ENCODE data around the gene PTPN14. TPM values are rescaled to one million over a fixed set of nuclear protein-coding genes. Genes with fewer than 3 reads are reported as not detected.

The PTPN14 gene
- total RNA-seq, 1 donor from 2014 or later, result 136 TPM

GRCh38 chr1:214403431-214403830 is 148.0 kb downstream of the PTPN14 start:
- Mint-ChIP-seq H3K4me3 (ENCODE audit: unreplicated experiment) (no peak overlapping the region), H3K4me1 (ENCODE audit: low read depth) (peaks cover 48% of the 10 kb centered on the region), H3K9me3 (ENCODE audit: low read depth) (no peaks in the 10 kb centered on the region), H3K27ac (ENCODE audit: unreplicated experiment) (peak overlapping the region; percentile 50), H3K27me3 (ENCODE audit: low read depth) (no peaks in the 10 kb centered on the region), H3K36me3 (ENCODE audit: low read depth) (peaks cover 21% of the 10 kb centered on the region)
- TF ChIP-seq, protein P1, sequence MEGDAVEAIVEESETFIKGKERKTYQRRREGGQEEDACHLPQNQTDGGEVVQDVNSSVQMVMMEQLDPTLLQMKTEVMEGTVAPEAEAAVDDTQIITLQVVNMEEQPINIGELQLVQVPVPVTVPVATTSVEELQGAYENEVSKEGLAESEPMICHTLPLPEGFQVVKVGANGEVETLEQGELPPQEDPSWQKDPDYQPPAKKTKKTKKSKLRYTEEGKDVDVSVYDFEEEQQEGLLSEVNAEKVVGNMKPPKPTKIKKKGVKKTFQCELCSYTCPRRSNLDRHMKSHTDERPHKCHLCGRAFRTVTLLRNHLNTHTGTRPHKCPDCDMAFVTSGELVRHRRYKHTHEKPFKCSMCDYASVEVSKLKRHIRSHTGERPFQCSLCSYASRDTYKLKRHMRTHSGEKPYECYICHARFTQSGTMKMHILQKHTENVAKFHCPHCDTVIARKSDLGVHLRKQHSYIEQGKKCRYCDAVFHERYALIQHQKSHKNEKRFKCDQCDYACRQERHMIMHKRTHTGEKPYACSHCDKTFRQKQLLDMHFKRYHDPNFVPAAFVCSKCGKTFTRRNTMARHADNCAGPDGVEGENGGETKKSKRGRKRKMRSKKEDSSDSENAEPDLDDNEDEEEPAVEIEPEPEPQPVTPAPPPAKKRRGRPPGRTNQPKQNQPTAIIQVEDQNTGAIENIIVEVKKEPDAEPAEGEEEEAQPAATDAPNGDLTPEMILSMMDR (IDR thresholded peaks at IDR 0.05), result no peak
- DNase-seq (ENCODE audit: low spot score), result no peak

DNA sequence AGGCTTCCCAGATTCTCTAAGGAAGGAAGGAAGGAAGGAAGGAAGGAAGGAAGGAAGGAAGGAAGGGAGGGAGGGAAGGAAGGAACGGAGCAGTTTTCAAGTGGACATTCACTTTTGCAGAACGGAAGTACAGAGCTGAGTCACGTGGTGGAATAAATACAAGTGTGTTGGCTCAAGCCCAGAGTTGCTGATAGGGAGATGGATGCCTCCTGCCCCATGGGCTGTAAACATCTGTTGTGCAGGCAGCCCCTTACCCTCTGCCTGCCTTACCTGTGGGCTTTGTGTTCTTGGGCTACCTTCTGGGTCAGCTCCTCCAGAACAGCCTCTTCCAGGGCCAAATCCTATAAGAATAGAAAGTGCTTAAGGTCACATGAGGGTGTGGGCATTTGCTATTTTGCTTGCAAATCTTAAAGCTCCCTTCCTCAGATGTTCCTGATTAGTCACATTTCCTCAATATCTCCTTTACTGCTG is 148.8 kb downstream of the PTPN14 start:
- Mint-ChIP-seq H3K27ac (ENCODE audit: unreplicated experiment) (peak overlapping the region; percentile 49), H3K4me1 (ENCODE audit: low read depth) (peaks cover 48% of the 10 kb centered on the region), H3K9me3 (ENCODE audit: low read depth) (no peaks in the 10 kb centered on the region), H3K4me3 (ENCODE audit: unreplicated experiment) (no peak overlapping the region), H3K27me3 (ENCODE audit: low read depth) (no peaks in the 10 kb centered on the region), H3K36me3 (ENCODE audit: low read depth) (peaks cover 26% of the 10 kb centered on the region)
- TF ChIP-seq, protein P1 (IDR thresholded peaks at IDR 0.05), result no peak
- DNase-seq (ENCODE audit: low spot score), result no peak

DNA sequence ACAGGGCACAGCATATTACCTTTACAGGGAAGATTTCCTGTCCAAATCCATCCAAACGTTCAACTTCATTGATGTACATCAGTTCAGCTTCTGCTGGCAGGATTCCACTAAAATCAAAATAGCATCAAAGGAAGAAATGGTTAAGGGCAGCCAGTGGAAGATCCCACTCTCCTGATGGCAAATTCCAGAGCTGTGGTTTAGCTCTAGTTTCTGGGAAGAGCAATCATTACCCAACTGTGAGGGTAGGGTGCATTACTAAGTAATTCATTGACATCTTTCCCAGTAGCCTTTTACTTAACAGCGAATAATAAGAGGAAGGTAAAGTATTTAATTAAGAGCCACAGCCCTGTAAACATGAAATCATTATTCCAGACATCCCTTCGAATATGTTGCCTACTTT is 149.7 kb downstream of the PTPN14 start:
- Mint-ChIP-seq H3K4me3 (ENCODE audit: unreplicated experiment) (no peak overlapping the region), H3K9me3 (ENCODE audit: low read depth) (no peaks in the 10 kb centered on the region), H3K4me1 (ENCODE audit: low read depth) (peaks cover 48% of the 10 kb centered on the region), H3K36me3 (ENCODE audit: low read depth) (peaks cover 33% of the 10 kb centered on the region), H3K27me3 (ENCODE audit: low read depth) (no peaks in the 10 kb centered on the region), H3K27ac (ENCODE audit: unreplicated experiment) (no peak overlapping the region)
- no peak for DNase-seq (ENCODE audit: low spot score)
- TF ChIP-seq, protein P1 (IDR thresholded peaks at IDR 0.05), result no peak

DNA sequence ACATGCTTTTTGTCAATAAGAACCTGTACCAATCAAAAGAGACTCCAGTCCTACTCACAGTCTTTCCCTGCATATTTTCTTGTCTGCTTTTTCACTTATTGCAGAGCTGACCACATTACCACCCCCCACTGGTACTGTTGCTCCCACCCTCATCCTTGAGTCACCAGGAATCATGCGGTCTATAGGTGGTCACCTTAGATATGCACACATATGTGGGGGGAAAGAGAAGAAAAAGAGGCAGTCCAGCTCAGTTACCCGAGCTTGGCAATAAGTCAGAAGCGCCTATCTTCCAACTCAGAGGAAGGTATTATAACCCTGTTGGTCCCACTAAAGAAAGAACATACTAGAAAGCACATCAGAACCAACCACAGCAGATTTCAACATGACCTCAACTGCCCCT is 151.3 kb downstream of the PTPN14 start:
- peaks cover 42% of the 10 kb centered on the region for H3K36me3 Mint-ChIP-seq (ENCODE audit: low read depth)
- H3K4me3 Mint-ChIP-seq (ENCODE audit: unreplicated experiment), result no peak overlapping the region
- H3K27ac Mint-ChIP-seq (ENCODE audit: unreplicated experiment), result peak overlapping the region; percentile 32
- no peaks in the 10 kb centered on the region for H3K9me3 Mint-ChIP-seq (ENCODE audit: low read depth)
- no peaks in the 10 kb centered on the region for H3K27me3 Mint-ChIP-seq (ENCODE audit: low read depth)
- DNase-seq (ENCODE audit: low spot score), result no peak
- H3K4me1 Mint-ChIP-seq (ENCODE audit: low read depth), result peaks cover 51% of the 10 kb centered on the region
- TF ChIP-seq, protein P1 (IDR thresholded peaks at IDR 0.05), result no peak

GRCh38 chr1:214398490-214398889 is 152.9 kb downstream of the PTPN14 start:
- TF ChIP-seq, protein P1 (IDR thresholded peaks at IDR 0.05), result no peak
- no peak for DNase-seq (ENCODE audit: low spot score)
- Mint-ChIP-seq H3K27ac (ENCODE audit: unreplicated experiment) (no peak overlapping the region), H3K4me1 (ENCODE audit: low read depth) (peaks cover 50% of the 10 kb centered on the region), H3K4me3 (ENCODE audit: unreplicated experiment) (no peak overlapping the region), H3K27me3 (ENCODE audit: low read depth) (no peaks in the 10 kb centered on the region), H3K9me3 (ENCODE audit: low read depth) (no peaks in the 10 kb centered on the region), H3K36me3 (ENCODE audit: low read depth) (peaks cover 52% of the 10 kb centered on the region)
